Measurements from ENCODE around the gene ALKBH2. TPM values are rescaled to one million over a fixed set of nuclear protein-coding genes. Genes with fewer than 3 reads are reported as not detected.

ALKBH2 gene
- total and polyA plus RNA-seq, 2 of the 8 experiments (the other 6 are each of a cell fraction or from before 2014, with no cell fraction given): 19.1 to 22.5 TPM

- TF ChIP-seq ATF2 (IDR thresholded peaks at IDR 0.05; ENCODE audit: low read length) (no peak), HDAC6 (IDR thresholded peaks at IDR 0.05; ENCODE audit: low read depth, low read length) (no peak), SRF (IDR thresholded peaks at IDR 0.05; ENCODE audit: low read depth, low read length) (no peak), JUND (IDR thresholded peaks at IDR 0.05; ENCODE audit: low read length) (no peak), PHF8 (conservative IDR thresholded peaks at IDR 0.05; ENCODE audit: low read depth, low read length) (no peak), SP2 (IDR thresholded peaks at IDR 0.05; ENCODE audit: low read length) (no peak), BRCA1 (IDR thresholded peaks at IDR 0.05; ENCODE audit: low read depth, low read length) (no peak), TEAD4 (IDR thresholded peaks at IDR 0.05; ENCODE audit: low read depth, low read length) (no peak), CHD1 (IDR thresholded peaks at IDR 0.05; ENCODE audit: low read depth, low read length) (no peak), EZH2 (IDR thresholded peaks at IDR 0.05; ENCODE audit: low read depth, low read length, severe bottlenecking) (no peak)
These were observed 34.5 kb downstream of the ALKBH2 start (continued) for GRCh38 chr12:109058773-109059172.

All from H1 (cell line).